Fibroblast of skin of scalp (primary cell): Measurements from ENCODE around the gene TSEN15. TPM values are rescaled to one million over a fixed set of nuclear protein-coding genes. Genes with fewer than 3 reads are reported as not detected.

ENCODE experiments used
- DNase-seq: peaks from one replicate; pipeline ENCODE4 v3.0.0-alpha.2; 2013
- polyA plus RNA-seq, 2 experiments: library from polyadenylated mRNA; unstranded; fragments of 120-200 nt; gene quantifications; one replicate each; pipeline ENCODE4 v1.2.1, GENCODE V29; 2013; ENCODE audit not compliant: insufficient read length in 2 of 2

The TSEN15 gene
- 68.9 TPM for polyA plus RNA-seq (2013, experiment 1 of 2; ENCODE audit: insufficient read length)
- 70.7 TPM for polyA plus RNA-seq (2013, experiment 2 of 2; ENCODE audit: insufficient read length)

- peak; percentile 91 for DNase-seq
These were observed at the start of gene TSEN15 for GRCh38 chr1:184051485-184052193. TSEN15 (plus strand) TSS chr1:184051730; CDS start chr1:184051756, 26 bp downstream.

- DNase-seq: peak; percentile 69
These were observed 49.5 kb upstream of the TSEN15 start for GRCh38 chr1:184002071-184002470.

DNA sequence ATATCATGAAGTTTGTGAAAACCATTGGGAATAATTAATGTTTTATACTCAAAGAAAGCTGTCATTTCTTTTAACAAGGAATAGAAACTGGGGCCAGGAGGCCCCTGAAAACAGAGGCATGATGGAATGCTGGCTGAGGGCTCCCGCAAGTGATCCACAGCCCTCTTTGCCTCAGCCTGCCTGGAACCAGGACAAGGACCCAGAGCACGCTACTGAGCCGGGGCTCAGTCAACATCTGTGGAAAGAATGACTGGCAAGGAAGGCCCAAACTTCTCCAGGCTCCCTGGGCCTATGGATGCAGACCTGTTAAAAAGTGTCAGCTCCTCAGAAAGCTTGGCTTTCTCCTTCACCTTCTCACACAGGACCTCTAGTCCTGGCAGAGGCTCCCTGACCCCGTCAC lies 46.6 kb upstream of the TSEN15 start:
- no peak for DNase-seq

- no peak for DNase-seq
These were observed 46.0 kb upstream of the TSEN15 start for GRCh38 chr1:184005506-184005905.

DNA sequence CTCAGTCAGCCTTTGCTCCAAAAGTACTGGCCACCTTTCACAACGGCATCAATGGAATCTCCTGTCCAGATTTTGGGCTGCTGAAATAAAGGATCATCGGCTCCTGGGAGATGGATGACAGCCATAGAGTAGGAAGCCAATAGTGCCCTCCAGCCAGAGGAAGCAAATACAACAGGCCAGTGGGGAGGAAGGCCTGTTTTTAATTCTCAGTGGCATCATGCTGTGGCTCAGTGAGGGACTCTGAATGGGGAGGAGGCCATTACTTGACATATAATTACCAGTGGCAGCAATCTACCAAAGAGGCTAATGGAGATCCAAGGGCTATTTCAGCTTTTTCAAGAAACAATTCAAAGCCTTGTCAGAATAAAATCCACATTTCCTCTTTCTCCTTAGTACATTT lies 40.7 kb upstream of the TSEN15 start:
- no peak for DNase-seq

DNA sequence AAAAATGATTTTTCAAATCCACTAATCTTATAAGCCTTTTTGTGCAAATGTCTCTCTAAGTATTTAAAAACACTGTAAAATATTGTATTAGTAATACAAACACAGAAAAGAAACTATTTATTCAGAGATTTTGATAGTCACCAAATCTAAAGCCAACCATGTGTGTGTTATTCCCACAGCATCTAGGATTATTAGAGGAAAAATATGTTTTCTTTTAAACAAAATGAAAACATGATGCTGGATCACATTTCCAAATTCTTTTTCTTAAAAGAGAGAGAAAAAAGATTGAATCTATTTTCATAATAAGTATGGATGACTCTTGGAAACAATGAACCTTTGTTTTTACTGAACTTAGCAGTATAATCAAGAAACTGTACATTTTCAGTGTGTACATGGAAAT lies 39.3 kb upstream of the TSEN15 start:
- DNase-seq: no peak

DNA sequence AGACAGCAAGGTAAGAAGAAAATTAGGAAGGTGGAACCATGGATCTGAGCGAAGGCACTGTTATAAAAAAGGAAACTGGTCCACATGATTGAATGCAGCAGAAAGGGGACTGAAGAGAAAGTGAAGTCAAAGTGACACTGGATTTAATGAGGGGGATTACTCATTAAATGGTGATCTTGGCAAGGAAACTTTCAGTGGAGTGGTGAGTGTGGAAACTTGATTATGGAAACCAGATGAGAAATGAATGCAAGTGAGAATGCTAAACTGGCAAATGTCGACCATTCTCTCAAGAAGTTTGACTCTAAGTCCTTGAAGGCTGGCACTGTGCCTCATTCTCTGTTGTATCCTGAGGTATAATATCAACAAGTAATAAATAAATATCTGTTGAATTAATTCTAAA lies 37.3 kb upstream of the TSEN15 start:
- DNase-seq: peak; percentile 23

DNA sequence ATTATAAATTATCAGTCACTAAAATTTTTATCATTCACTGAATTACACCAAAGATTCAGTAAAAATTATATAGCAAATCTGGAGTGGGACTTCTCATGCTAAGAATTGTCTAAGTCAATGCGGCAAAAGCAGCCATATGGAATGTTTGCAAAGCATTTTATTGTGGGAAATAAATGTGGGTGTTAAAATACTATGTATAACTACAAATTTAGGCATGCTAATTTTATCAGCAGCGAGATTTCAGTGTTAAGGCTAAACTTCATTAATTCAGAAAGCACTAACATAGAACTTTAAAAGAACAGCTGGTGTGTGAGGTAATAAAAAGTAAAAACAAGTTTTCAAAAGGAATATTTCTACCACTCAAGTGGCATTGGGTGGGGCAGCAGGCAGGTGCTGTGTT lies 35.4 kb upstream of the TSEN15 start:
- DNase-seq: no peak

DNA sequence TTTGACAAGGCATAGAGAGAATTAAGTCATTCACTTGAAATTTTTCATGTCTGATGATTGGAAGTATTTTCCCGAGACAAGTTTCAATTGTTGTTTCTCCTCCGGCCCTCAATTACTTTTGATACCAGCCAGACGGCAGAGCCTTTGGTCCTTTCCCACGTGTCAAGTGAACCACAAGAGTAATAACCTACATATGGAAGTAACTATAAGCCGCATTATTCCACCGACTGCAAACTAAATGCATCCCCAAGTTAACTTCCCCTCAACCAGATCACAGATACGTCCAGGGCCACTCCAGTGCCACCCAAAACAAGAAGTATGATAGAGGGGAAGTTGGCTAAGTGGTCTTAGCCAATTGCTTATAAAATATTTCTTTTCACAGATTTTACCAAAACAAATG lies 34.2 kb upstream of the TSEN15 start:
- DNase-seq: no peak

- no peak for DNase-seq
These were observed 32.9 kb upstream of the TSEN15 start for GRCh38 chr1:184018622-184019021.

DNA sequence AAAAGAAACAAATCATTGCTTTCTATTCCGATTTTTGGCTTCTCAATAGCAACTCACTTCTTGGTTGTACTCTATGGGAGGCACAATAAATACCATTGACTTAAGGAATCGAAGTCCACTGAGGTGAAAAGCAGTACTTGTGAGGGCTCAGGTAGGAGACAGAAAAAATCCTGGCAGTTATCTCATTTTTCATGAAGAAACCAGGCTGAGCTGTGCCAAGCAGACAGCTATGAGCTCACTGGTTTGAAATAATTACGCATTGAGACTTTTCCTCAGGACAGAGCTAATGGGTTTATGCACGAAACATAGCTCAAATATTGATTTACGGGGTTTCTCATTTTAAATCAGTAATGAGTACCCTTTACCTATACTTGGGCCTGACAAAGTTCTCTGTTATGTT lies 32.5 kb upstream of the TSEN15 start:
- no peak for DNase-seq

DNA sequence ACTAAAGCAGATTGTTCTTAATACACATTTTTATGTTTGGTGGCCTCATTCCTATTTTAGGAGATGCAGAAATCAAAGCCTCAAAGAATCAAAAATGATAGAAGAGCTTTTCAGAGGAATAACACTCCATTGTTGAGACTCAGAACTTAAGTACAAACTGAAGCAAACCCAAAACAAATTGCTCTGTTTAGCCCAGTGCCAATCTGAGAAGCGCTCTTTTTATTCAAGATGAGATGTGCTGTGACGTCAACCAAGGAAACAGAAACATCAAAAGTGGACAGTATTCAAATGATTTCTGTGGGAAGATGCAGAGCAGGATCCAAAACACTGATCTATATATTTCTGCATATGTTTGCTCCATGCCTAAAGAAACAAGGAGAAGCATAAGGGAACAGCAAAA lies 32.0 kb upstream of the TSEN15 start:
- no peak for DNase-seq

GRCh38 chr1:184020328-184020727 lies 31.2 kb upstream of the TSEN15 start:
- DNase-seq: no peak

- DNase-seq: no peak
These were observed 30.7 kb upstream of the TSEN15 start for GRCh38 chr1:184020855-184021254.

DNA sequence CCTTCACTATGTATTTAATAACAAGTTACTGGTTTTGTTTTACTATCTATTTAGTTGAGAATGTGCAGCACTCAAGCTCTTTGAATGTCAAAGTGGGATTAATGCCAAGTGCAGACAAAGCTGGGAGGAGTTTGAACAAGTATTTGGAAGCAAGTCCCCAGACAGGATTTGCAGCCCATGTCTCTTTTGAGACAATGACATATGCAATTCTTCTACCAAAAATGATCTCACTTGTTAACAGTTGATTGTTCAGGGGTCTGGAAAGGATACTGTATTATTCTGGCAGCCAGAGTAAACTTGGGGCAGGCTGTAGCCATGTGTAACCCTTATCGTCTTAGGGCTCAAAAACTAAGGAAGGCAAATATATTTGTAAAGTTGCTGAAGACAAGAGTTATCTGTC lies 29.8 kb upstream of the TSEN15 start:
- peak; percentile 39 for DNase-seq

DNA sequence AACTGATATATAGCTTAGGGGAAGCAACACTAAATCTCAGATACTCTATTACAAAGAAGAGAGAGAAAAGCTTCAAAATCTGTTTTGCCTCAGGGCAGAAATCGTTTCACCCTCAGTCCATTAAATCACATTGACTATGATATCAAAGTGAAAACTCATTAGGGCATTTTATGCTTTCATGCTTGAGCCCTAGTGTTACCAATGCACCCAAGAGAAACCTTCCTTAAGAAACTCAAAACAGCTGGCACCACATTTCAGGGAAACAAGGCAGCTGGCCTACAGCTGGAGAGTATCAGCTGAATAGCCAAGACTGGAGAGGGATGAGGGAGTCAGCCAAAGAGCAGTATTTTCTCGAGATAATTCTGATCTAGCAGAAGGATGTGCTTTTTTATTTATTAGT lies 28.9 kb upstream of the TSEN15 start:
- no peak for DNase-seq

DNA sequence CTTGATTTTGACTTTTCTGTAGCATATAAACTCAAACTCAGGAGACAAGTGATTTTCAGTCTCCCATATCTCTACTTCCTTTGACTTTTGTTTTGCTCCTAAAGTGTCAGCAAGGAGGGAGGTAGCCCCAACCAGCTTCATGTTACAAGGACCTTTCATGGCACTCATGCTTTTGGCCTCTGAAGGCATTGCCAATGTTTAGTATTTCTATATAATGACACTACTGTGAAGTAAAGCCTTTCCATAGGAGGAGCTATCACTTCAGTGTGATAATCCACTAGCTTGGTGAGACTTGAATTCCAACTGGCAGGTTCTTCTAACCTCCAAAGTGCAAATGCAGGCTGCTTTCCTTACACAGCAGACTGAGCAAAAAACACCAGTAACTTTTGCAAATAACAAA lies 28.4 kb upstream of the TSEN15 start:
- DNase-seq: no peak

GRCh38 chr1:184025242-184025675 lies 26.3 kb upstream of the TSEN15 start:
- peak; percentile 82 for DNase-seq

GRCh38 chr1:184027826-184028695 lies 23.5 kb upstream of the TSEN15 start:
- DNase-seq: peak; percentile 40

GRCh38 chr1:184028854-184029623 lies 22.5 kb upstream of the TSEN15 start:
- no peak for DNase-seq

DNA sequence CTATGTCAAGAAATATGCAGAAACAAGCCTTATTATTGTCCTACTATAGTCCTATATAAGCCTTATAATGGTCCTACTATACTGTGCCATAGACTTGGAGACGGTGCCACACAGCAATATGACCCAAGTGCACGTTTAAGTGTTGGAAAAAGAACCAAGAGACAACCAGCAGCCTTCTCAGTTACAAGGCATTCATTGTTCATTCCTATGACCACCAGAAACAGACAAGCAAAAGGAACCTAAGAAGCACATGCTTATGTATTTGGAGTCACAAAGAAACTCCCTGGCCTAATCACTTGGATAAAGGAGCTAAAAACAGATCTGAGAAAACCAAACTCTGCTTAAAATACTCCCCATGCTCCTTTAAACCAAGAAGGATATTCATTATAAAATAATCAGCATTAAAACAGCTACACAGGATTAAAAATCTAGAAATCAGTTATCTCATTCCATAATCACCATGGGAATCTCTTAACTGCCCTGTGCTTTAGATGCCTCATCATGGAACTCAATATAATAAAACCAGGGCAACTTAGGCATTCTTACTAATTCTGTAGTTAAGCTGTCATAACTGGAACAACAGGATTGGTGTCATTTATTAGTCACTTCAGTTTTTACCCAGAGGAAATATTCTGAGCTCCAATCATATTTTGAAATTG lies 21.0 kb upstream of the TSEN15 start:
- no peak for DNase-seq

GRCh38 chr1:184031092-184031408 lies 20.5 kb upstream of the TSEN15 start:
- DNase-seq: no peak
